K562 (cell line): ENCODE measurements around the gene SMARCC1. TPM values are rescaled to one million over a fixed set of nuclear protein-coding genes. Genes with fewer than 3 reads are reported as not detected.

Experiments
- BRD4 ChIP-seq: fragments of 200-600 bp; sonication (generic); IDR thresholded peaks from 2 replicates; pipeline ENCODE4 v1.6.1; 2017; ENCODE audit warnings: inconsistent platforms
- CREB3L1 ChIP-seq: fragments of 450-650 bp; IDR thresholded peaks from 2 replicates; pipeline ENCODE4 v1.6.1; 2014; ENCODE audit warnings: low read depth, mild to moderate bottlenecking, moderate library complexity, borderline replicate concordance
- CTBP1 ChIP-seq: fragments of 450-650 bp; IDR thresholded peaks from 2 replicates; pipeline ENCODE4 v1.6.1; 2016; ENCODE audit warnings: borderline replicate concordance
- CTCFL ChIP-seq: IDR thresholded peaks from 2 replicates; pipeline ENCODE4 v1.6.1; 2011; ENCODE audit warnings: borderline replicate concordance, low read depth, mild to moderate bottlenecking, moderate library complexity, low read length; ENCODE audit not compliant: insufficient read depth, poor library complexity, severe bottlenecking
- CUX1 ChIP-seq: fragments of 200-800 bp; sonication (Bioruptor generic); IDR thresholded peaks from 2 replicates; pipeline ENCODE4 v1.6.1; 2016; ENCODE audit warnings: missing genetic modification characterization, missing compliant biosample characterization
- EHMT2 ChIP-seq: fragments of 450-650 bp; IDR thresholded peaks from 2 replicates; pipeline ENCODE4 v1.6.1; 2018; ENCODE audit warnings: antibody characterized with exemption
- ETS2 ChIP-seq: IDR thresholded peaks from 2 replicates; pipeline ENCODE4 v1.6.1; 2016; ENCODE audit warnings: borderline replicate concordance, missing genetic modification characterization, mild to moderate bottlenecking, moderate library complexity, missing compliant biosample characterization; ENCODE audit not compliant: poor library complexity, severe bottlenecking
- MYNN ChIP-seq, 2 experiments: sonication (generic); formaldehyde crosslinking in 1 of 2; IDR thresholded peaks; 2 replicates each; pipeline versions ENCODE4 v1.5.0 to v1.6.1; 2016 to 2020; ENCODE audit warnings: antibody characterized with exemption in 1 of 2, missing genetic modification reagents in 1 of 2
- NR4A1 ChIP-seq, 2 experiments: fragments of 250-450 bp in 1 of 2; fragments of 450-650 bp in 1 of 2; sonication (Bioruptor Pico) in 1 of 2; IDR thresholded peaks; 2 replicates each; pipeline versions ENCODE4 v1.4.0 to v1.6.1; 2016 to 2020; ENCODE audit warnings: mild to moderate bottlenecking in 2 of 2, missing compliant biosample characterization in 1 of 2, missing genetic modification characterization in 1 of 2, moderate library complexity in 1 of 2
- RNF2 ChIP-seq: sonication (generic); IDR thresholded peaks from 2 replicates; pipeline ENCODE4 v1.6.1; 2016
- SMARCE1 ChIP-seq: fragments of 450-650 bp; IDR thresholded peaks from 2 replicates; pipeline ENCODE4 v1.7.1; 2016; ENCODE audit warnings: mild to moderate bottlenecking
- TCF7L2 ChIP-seq: fragments of 150-350 bp; IDR thresholded peaks from 2 replicates; pipeline ENCODE4 v1.6.1; 2016; ENCODE audit warnings: low read depth, mild to moderate bottlenecking, low read length, moderate library complexity
- TEAD4 ChIP-seq, 2 experiments: sonication (generic) in 1 of 2; formaldehyde crosslinking in 1 of 2; IDR thresholded peaks; 2 replicates each; pipeline versions ENCODE4 v1.6.1 to v1.8.0; 2012 to 2022; ENCODE audit warnings: borderline replicate concordance in 1 of 2, inconsistent platforms in 1 of 2, low read length in 1 of 2, mild to moderate bottlenecking in 1 of 2, missing genetic modification reagents in 1 of 2
- THRA ChIP-seq: fragments of 450-650 bp; IDR thresholded peaks from 2 replicates; pipeline ENCODE4 v1.6.1; 2017; ENCODE audit warnings: mild to moderate bottlenecking, moderate library complexity
- ZNF766 ChIP-seq: fragments of 200-800 bp; sonication (Bioruptor generic); conservative IDR thresholded peaks from 2 replicates; pipeline ENCODE4 v1.6.1; 2016; ENCODE audit warnings: missing genetic modification characterization, missing compliant biosample characterization
- polyA plus RNA-seq, 8 experiments: library from polyadenylated mRNA; depleted of rRNA in 4 of 8; stranded (reverse) in 5 of 8; unstranded in 3 of 8; fragments of >200 nt; fragmentation: Nextera tagmentation in 2 of 8; fragmentation: Illumina TruSeq in 1 of 8; extraction: Ambion mirVana in 2 of 8; extraction: Trizol in 1 of 8; gene quantifications; 2 replicates each; pipeline versions ENCODE4 v1.2.1 to v1.2.3, GENCODE V29; 2011 to 2014; ENCODE audit warnings: inconsistent platforms in 1 of 8, missing spikeins in 1 of 8
- total RNA-seq, 7 experiments: library from RNA; depleted of rRNA in 6 of 7; stranded (reverse); fragments of >200 nt in 6 of 7; fragmentation: Illumina TruSeq in 2 of 7; extraction: Trizol in 2 of 7; gene quantifications; 2 replicates each; pipeline versions ENCODE4 v1.2.1 to v1.2.3, GENCODE V29; 2011 to 2021; ENCODE audit warnings: low replicate concordance in 1 of 7

Gene SMARCC1
- total and polyA plus RNA-seq, 9 of the 15 experiments (the other 6 are each of a cell fraction or from before 2014, with no cell fraction given) = 20.7 to 199 (median 66.0) TPM

GRCh38 chr3:47781685-47782445 is at the start of gene SMARCC1 (continued):
- TF ChIP-seq NR4A1 (CRISPR knock-in tag; IDR thresholded peaks at IDR 0.05) (no peak), NR4A1 (tag; IDR thresholded peaks at IDR 0.05) (0 out of 2 replicates have a peak, but pooled peaks have one; percentile 4), ETS2 (tag) (peak; percentile 71), MYNN (IDR thresholded peaks at IDR 0.05) (no peak), MYNN (CRISPR knock-in tag; IDR thresholded peaks at IDR 0.05) (no peak), TEAD4 (IDR thresholded peaks at IDR 0.05; ENCODE audit: low read length) (peak; percentile 10; the same call in 1 of the 2 replicates), TEAD4 (CRISPR knock-in tag; IDR thresholded peaks at IDR 0.05; ENCODE audit: borderline replicate concordance) (no peak), BRD4 (peak; percentile 52; the same call in 1 of the 2 replicates), TCF7L2 (no peak; the same call in 1 of the 2 replicates), THRA (no peak), RNF2 (peak; percentile 66; the same call in 1 of the 2 replicates), CREB3L1 (peak; percentile 71; the same call in 1 of the 2 replicates), CUX1 (CRISPR knock-in tag) (no peak), CTBP1 (peak; percentile 88), ZNF766 (CRISPR knock-in tag) (no peak; the same call in 1 of the 2 replicates), SMARCE1 (peak; percentile 67), CTCFL (no peak), EHMT2 (no peak)
